Activated T-helper 2 cell treated with anti-CD3 and anti-CD28 coated beads, Interferon-gamma antibody, Interleukin-2, Interleukin-4, amounts not matched to agents 10 μg/mL and 5 μg/mL and 100 μg/mL, durations not matched to agents 14 hours and 24 hours and 36 hours (primary cell): ENCODE data around the gene CPEB4. TPM values are rescaled to one million over a fixed set of nuclear protein-coding genes. Genes with fewer than 3 reads are reported as not detected.

Experiments
- DNase-seq: peaks from one replicate; pipeline ENCODE4 v3.0.0; 2021; ENCODE audit warnings: low spot score
- H3K27ac Mint-ChIP-seq: one replicate; pipeline ENCODE4 v1.8.0; 2021; ENCODE audit warnings: mixed read lengths
- H3K27me3 Mint-ChIP-seq: one replicate; pipeline ENCODE4 v1.8.0; 2021; ENCODE audit warnings: low read depth, mixed read lengths
- H3K36me3 Mint-ChIP-seq: one replicate; pipeline ENCODE4 v1.8.0; 2021; ENCODE audit warnings: low read depth, mixed read lengths
- H3K4me1 Mint-ChIP-seq: one replicate; pipeline ENCODE4 v1.8.0; 2021; ENCODE audit warnings: low read depth, mixed read lengths
- H3K4me3 Mint-ChIP-seq: one replicate; pipeline ENCODE4 v1.8.0; 2021; ENCODE audit warnings: low read depth, mild to moderate bottlenecking, moderate library complexity, mixed read lengths
- H3K9me3 Mint-ChIP-seq: one replicate; pipeline ENCODE4 v1.8.0; 2021; ENCODE audit warnings: mixed read lengths
- intact Hi-C: fragments of 100-400 bp; cut with micrococcal nuclease; formaldehyde crosslinking; loops from one replicate; pipeline ENCODE4 v1.15.1; 2023
- total RNA-seq: library from RNA; stranded (reverse); gene quantifications from 2 replicates; pipeline ENCODE4 v1.2.3, GENCODE V29; 2022

The CPEB4 gene
- total RNA-seq, 1 donor from 2014 or later = 8.1 TPM

DNA sequence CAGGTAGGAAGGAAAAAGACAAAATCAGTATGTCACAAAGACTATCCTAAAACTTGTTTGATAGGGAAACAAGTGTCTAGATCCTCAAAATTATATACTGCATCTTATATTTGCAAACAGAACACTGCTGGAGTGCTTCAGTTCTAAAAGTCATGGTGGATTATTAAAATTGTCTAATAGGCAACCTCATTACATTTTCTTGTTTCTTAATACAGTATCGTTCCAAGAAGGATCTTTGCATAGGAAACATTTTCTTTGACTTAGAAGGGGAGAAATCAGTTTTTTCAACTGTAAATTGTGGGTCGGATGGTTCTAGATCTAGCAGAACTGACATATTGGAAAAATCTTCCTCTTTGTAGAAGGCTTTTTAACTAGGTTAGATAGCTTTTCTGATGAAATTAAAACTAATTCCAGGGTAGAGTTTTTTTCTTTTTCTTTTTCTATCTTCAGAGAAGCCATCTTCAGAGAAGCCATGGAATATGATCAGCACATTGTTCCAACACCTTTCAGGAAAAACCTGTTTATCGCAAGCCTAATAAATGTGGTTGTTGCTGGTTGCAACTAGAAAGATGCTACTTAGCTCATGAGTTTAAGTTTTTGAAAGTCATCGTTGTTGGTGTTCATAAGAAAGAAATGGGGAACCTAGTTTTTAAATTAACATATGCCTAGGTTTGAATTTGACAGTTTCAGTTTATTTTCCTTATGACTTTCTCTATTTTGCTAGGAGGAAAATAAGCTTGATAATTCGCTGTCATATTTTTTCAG lies 7.4 kb downstream of the CPEB4 start:
- peaks cover 24% of the 10 kb centered on the region for H3K4me1 Mint-ChIP-seq
- H3K27ac Mint-ChIP-seq = no peak overlapping the region
- no peak overlapping the region for H3K4me3 Mint-ChIP-seq
- intact Hi-C loops = no loop called here
- H3K27me3 Mint-ChIP-seq = no peaks in the 10 kb centered on the region
- H3K9me3 Mint-ChIP-seq = no peaks in the 10 kb centered on the region
- DNase-seq = no peak
- peaks cover 5% of the 10 kb centered on the region for H3K36me3 Mint-ChIP-seq

- DNase-seq = no peak
- Mint-ChIP-seq H3K36me3 (no peaks in the 10 kb centered on the region), H3K27ac (no peak overlapping the region), H3K27me3 (no peaks in the 10 kb centered on the region), H3K4me3 (no peak overlapping the region), H3K9me3 (no peaks in the 10 kb centered on the region), H3K4me1 (peaks cover 16% of the 10 kb centered on the region)
- intact Hi-C loops = no loop called here
These were observed 8.5 kb downstream of the CPEB4 start for GRCh38 chr5:173896631-173897030.

DNA sequence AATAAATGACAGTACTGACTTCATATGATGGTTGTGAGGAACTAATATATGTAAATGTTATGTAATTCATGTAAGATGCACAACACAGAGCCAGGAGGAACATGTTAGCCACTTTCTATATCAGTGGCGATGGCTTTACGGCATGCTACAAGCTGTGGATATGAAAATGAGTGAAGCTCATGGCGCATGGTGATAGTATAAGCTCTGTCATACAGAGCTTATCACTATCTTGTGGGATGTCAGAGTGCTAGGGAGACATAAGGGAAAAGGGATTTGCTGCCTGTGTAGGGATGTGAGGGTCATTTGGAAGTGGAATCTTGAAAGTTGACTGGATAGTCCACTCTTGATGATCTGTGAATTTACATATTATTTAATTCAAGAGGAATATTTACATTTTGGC lies 13.6 kb downstream of the CPEB4 start:
- Mint-ChIP-seq H3K4me3 (no peak overlapping the region), H3K27me3 (no peaks in the 10 kb centered on the region), H3K27ac (no peak overlapping the region), H3K9me3 (no peaks in the 10 kb centered on the region), H3K4me1 (peaks cover 2% of the 10 kb centered on the region), H3K36me3 (no peaks in the 10 kb centered on the region)
- DNase-seq = no peak
- intact Hi-C loops = no loop called here

GRCh38 chr5:173902334-173902733 lies 14.2 kb downstream of the CPEB4 start:
- Mint-ChIP-seq H3K9me3 (no peaks in the 10 kb centered on the region), H3K27ac (no peak overlapping the region), H3K27me3 (no peaks in the 10 kb centered on the region), H3K4me3 (no peak overlapping the region), H3K4me1 (peaks cover 2% of the 10 kb centered on the region), H3K36me3 (no peaks in the 10 kb centered on the region)
- no peak for DNase-seq
- intact Hi-C loops = no loop called here

GRCh38 chr5:173902743-173903142 lies 14.6 kb downstream of the CPEB4 start:
- no peaks in the 10 kb centered on the region for H3K9me3 Mint-ChIP-seq
- no peak overlapping the region for H3K27ac Mint-ChIP-seq
- H3K4me3 Mint-ChIP-seq = no peak overlapping the region
- no peaks in the 10 kb centered on the region for H3K27me3 Mint-ChIP-seq
- intact Hi-C loops = no loop called here
- DNase-seq = no peak
- peaks cover 2% of the 10 kb centered on the region for H3K4me1 Mint-ChIP-seq
- no peaks in the 10 kb centered on the region for H3K36me3 Mint-ChIP-seq

DNA sequence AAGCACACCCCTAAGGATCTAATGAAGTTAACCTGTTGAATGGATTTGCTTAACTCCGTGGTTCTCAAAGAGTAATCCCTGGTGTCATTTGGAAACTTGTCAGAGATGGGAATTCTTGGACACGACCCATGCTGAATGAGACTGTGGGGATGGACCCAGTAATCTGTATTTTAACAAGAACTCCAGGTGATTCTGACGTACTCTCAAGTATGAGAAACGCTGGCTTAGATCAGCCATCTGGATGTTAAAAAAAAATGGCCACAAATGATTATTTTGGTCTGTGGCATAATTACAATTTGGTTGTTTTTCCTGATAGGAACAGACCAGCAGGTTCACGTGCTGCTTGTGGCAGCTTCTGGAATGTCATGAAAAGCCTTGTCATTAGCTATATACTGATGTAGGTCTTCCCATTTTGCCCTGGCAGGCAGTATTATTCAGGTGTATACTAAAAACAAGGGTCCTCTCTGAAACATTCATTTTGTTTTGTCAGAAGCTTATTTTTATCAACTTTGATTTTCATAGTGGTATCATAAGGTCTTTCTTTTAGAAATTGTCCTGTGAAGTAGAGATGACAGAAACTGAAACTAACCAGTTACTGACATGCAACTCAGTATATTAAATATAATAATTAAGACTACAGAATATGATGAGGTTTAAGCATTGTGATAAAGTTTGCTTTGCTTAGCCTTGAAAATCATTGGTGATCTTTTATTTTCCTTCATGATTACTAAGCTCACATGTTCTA lies 15.4 kb downstream of the CPEB4 start:
- Mint-ChIP-seq H3K4me3 (no peak overlapping the region), H3K4me1 (peaks cover 2% of the 10 kb centered on the region), H3K9me3 (no peaks in the 10 kb centered on the region), H3K27ac (no peak overlapping the region), H3K27me3 (no peaks in the 10 kb centered on the region), H3K36me3 (no peaks in the 10 kb centered on the region)
- DNase-seq = no peak
- intact Hi-C loops = no loop called here

DNA sequence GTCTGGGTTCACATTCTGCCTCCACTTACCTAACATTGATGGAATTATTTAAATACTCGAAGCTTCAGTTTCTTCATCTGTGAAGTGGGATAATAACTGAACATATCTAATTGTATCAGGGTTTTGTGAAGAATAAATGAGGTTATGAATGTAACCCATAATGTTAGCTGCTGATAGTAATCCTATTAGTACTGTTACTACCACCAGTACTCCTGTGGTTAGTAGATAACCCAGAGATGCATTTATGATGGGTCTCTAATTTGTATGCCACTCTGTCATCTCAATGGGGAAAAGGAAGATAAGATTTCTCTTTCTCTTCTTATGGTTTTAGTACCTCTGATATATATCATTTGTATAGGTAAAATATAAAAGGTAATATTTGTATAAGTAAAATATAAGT lies 16.0 kb downstream of the CPEB4 start:
- Mint-ChIP-seq H3K36me3 (no peaks in the 10 kb centered on the region), H3K27me3 (no peaks in the 10 kb centered on the region), H3K27ac (no peak overlapping the region), H3K4me1 (peaks cover 2% of the 10 kb centered on the region), H3K9me3 (no peaks in the 10 kb centered on the region), H3K4me3 (no peak overlapping the region)
- intact Hi-C loops = no loop called here
- no peak for DNase-seq

GRCh38 chr5:173907284-173907683 lies 19.1 kb downstream of the CPEB4 start:
- H3K36me3 Mint-ChIP-seq = peaks cover 2% of the 10 kb centered on the region
- H3K4me1 Mint-ChIP-seq = peaks cover 2% of the 10 kb centered on the region
- no peaks in the 10 kb centered on the region for H3K9me3 Mint-ChIP-seq
- DNase-seq = no peak
- no peak overlapping the region for H3K4me3 Mint-ChIP-seq
- H3K27me3 Mint-ChIP-seq = no peaks in the 10 kb centered on the region
- H3K27ac Mint-ChIP-seq = no peak overlapping the region
- intact Hi-C loops = no loop called here

DNA sequence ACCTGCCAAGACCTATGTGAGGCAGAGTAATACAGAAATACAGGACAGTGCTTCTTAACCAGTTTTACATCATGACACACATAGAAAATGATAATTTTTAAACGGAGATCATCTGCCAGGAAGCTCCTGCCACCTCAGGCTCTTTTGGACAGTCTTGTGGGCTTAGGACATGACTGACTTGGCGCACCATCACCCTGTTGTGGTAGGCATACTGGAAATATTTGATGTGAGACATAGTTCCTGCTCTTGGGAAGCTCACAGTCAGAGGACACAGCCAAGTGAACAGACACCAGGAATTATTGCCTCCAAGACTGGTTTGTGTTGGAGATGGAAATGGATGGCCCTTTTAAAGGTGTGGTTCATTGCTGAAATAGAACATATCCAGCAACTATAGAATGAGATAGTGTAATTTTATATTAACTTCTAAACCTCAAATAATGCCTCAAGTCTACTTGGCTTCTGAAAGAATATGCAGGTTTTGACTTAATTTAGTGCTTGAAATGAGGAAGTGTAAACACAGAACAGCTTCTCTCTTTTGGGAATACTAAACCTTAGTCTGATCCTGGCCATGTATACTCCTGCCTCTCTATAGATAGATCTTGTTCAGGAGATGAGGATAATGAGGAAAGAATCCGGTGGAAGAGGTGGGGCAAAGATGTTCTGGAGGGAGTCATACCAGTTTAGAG lies 19.7 kb downstream of the CPEB4 start:
- no peak for DNase-seq
- Mint-ChIP-seq H3K4me3 (no peak overlapping the region), H3K27me3 (no peaks in the 10 kb centered on the region), H3K36me3 (peaks cover 2% of the 10 kb centered on the region), H3K27ac (no peak overlapping the region), H3K9me3 (no peaks in the 10 kb centered on the region), H3K4me1 (peaks cover 1% of the 10 kb centered on the region)
- intact Hi-C loops = no loop called here

DNA sequence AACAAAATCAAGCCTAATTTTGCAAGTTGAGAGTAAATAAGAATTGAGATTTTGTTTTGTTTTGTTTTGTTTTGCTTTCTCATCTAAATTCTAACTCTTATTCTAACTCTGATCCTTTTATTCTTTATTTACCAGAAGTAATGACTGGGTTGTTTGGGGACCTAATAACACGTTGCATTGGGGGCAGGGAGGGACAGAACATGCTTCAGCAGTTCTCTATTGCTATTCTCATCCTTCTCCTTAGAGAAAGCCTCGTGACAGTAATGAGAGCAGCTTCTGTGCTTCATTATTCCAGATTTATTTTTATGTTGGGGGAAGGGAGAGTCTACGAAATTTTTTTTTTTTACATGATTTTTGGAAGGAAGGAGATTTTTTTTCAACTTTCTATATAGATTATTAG lies 21.1 kb downstream of the CPEB4 start:
- DNase-seq = no peak
- Mint-ChIP-seq H3K4me1 (peaks cover 1% of the 10 kb centered on the region), H3K4me3 (no peak overlapping the region), H3K27me3 (no peaks in the 10 kb centered on the region), H3K36me3 (peaks cover 5% of the 10 kb centered on the region), H3K27ac (no peak overlapping the region), H3K9me3 (no peaks in the 10 kb centered on the region)
- intact Hi-C loops = no loop called here

GRCh38 chr5:173910215-173910614 lies 22.1 kb downstream of the CPEB4 start:
- no peak overlapping the region for H3K4me3 Mint-ChIP-seq
- no peak for DNase-seq
- H3K9me3 Mint-ChIP-seq = no peaks in the 10 kb centered on the region
- no peaks in the 10 kb centered on the region for H3K27me3 Mint-ChIP-seq
- intact Hi-C loops = no loop called here
- peaks cover 1% of the 10 kb centered on the region for H3K4me1 Mint-ChIP-seq
- peaks cover 5% of the 10 kb centered on the region for H3K36me3 Mint-ChIP-seq
- H3K27ac Mint-ChIP-seq = no peak overlapping the region

DNA sequence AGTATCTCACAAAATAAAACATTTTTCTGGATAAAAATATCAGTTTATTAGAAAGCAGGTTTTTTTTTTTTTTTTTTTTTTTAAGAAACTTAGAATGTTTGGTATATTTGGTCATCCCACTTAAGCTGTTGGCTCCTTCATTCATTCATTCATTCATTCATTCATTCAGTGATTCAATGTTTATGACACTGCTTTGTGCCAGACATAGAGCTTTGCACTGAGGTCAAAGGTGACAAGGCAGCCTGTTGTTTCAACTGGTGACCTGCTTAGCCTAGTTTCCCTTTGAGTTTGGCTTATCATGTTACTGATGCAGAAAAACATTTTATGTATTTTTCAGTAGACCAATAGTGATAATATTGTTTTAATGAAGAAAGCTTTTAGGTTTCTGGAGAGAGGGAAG lies 23.5 kb downstream of the CPEB4 start:
- H3K4me1 Mint-ChIP-seq = peaks cover 1% of the 10 kb centered on the region
- H3K36me3 Mint-ChIP-seq = peaks cover 5% of the 10 kb centered on the region
- no peaks in the 10 kb centered on the region for H3K9me3 Mint-ChIP-seq
- DNase-seq = no peak
- intact Hi-C loops = no loop called here
- H3K27ac Mint-ChIP-seq = no peak overlapping the region
- H3K4me3 Mint-ChIP-seq = no peak overlapping the region
- no peaks in the 10 kb centered on the region for H3K27me3 Mint-ChIP-seq
